Measurements from ENCODE around the gene LRRC4C. TPM values are rescaled to one million over a fixed set of nuclear protein-coding genes. Genes with fewer than 3 reads are reported as not detected.

The LRRC4C gene
- total and polyA plus RNA-seq, 12 donors, result 0.15 to 0.93 (median 0.40) TPM

DNA sequence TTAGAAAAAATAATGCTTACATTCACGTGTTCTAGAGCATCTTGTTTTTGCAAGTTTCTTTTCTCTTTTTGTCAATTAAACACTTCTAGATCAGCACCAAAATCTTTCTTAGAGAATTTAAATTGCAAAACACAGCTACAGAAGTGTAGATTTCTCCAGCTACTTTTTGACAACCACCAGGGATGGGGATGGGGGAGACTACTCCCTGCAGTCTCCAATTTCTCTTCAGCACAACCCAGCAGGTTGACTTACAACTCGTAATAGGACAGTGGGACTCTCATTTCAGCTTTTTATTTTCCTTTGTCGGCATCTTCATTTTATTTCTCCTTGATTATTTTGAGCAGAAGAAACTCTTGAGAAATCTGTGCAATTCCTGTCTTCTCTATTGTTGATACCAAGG is 441.2 kb downstream of the LRRC4C start:
- no peak for DNase-seq
- H3K27me3 ChIP-seq, result no peaks in the 10 kb centered on the region
- TF ChIP-seq, protein P1, sequence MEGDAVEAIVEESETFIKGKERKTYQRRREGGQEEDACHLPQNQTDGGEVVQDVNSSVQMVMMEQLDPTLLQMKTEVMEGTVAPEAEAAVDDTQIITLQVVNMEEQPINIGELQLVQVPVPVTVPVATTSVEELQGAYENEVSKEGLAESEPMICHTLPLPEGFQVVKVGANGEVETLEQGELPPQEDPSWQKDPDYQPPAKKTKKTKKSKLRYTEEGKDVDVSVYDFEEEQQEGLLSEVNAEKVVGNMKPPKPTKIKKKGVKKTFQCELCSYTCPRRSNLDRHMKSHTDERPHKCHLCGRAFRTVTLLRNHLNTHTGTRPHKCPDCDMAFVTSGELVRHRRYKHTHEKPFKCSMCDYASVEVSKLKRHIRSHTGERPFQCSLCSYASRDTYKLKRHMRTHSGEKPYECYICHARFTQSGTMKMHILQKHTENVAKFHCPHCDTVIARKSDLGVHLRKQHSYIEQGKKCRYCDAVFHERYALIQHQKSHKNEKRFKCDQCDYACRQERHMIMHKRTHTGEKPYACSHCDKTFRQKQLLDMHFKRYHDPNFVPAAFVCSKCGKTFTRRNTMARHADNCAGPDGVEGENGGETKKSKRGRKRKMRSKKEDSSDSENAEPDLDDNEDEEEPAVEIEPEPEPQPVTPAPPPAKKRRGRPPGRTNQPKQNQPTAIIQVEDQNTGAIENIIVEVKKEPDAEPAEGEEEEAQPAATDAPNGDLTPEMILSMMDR (IDR thresholded peaks at IDR 0.05), result no peak
- no peaks in the 10 kb centered on the region for H3K36me3 ChIP-seq
- no peak overlapping the region for H3K27ac ChIP-seq
- peaks cover 0 to 4% (median 0%) of the 10 kb centered on the region in 11 donors for H3K9me3 ChIP-seq
- no peak overlapping the region for H3K4me3 ChIP-seq
- H3K4me1 ChIP-seq, result no peaks in the 10 kb centered on the region
- intact Hi-C loops (cut with DNase I), result no loop called here
- ATAC-seq, result no peak
- WGBS, 2 donors, result 34 to 44% methylated on average over 3 of the region's 3 CpGs

- no peaks in the 10 kb centered on the region for H3K9me3 ChIP-seq
- H3K27ac ChIP-seq, result no peak overlapping the region
- no peaks in the 10 kb centered on the region for H3K4me1 ChIP-seq
- H3K4me3 ChIP-seq, result no peak overlapping the region
- no peaks in the 10 kb centered on the region for H3K27me3 ChIP-seq
- TF ChIP-seq, protein P1 (IDR thresholded peaks at IDR 0.05), result no peak
- DNase-seq (no peak), ATAC-seq (no peak)
- WGBS, 2 donors, result 74 to 84% methylated on average over 2 of the region's 2 CpGs
- H3K36me3 ChIP-seq, result no peaks in the 10 kb centered on the region
- intact Hi-C loops (cut with DNase I), result no loop called here
Measured at GRCh38 chr11:41010361-41011050, 448.9 kb downstream of the LRRC4C start.

GRCh38 chr11:41005986-41006385 is 453.5 kb downstream of the LRRC4C start:
- no peak for ATAC-seq

GRCh38 chr11:41003339-41004282 is 455.8 kb downstream of the LRRC4C start:
- intact Hi-C loops (cut with DNase I), result no loop called here
- Histone ChIP-seq H3K4me3 (no peak overlapping the region), H3K9me3 (no peaks in the 10 kb centered on the region), H3K36me3 (no peaks in the 10 kb centered on the region), H3K4me1 (no peaks in the 10 kb centered on the region), H3K27me3 (no peaks in the 10 kb centered on the region), H3K27ac (no peak overlapping the region)
- DNase-seq (no peak), ATAC-seq (no peak)
- TF ChIP-seq, protein P1 (IDR thresholded peaks at IDR 0.05), result no peak
- 43 to 60% methylated on average over 4 of the region's 4 CpGs for WGBS, 2 donors

More at GRCh38 chr11:41005986-41006385, 453.5 kb downstream of the LRRC4C start:
- no peaks in the 10 kb centered on the region for H3K36me3 ChIP-seq
- no peaks in the 10 kb centered on the region for H3K4me1 ChIP-seq
- TF ChIP-seq, protein P1 (IDR thresholded peaks at IDR 0.05), result no peak
- no peak overlapping the region for H3K27ac ChIP-seq
- no peak overlapping the region for H3K4me3 ChIP-seq
- intact Hi-C loops (cut with DNase I), result loop anchor here in 1 of 10 donors (5.0 kb wide), 1 partner anchor 134 kb away; no protein-coding TSS in a partner anchor
- DNase-seq, result no peak
- H3K9me3 ChIP-seq, result no peaks in the 10 kb centered on the region
- H3K27me3 ChIP-seq, result no peaks in the 10 kb centered on the region
